ENCODE measurements around the gene MYLK2. TPM values are rescaled to one million over a fixed set of nuclear protein-coding genes. Genes with fewer than 3 reads are reported as not detected.

MYLK2 gene
- total and polyA plus RNA-seq, 2 donors (not counting 1 experiment from before 2014, with no cell fraction given), result under 0.01 TPM; not detected in 1

GRCh38 chr20:31879143-31879987 is 60.2 kb downstream of the MYLK2 start:
- DNase-seq (ENCODE audit: low read depth in 2 of 2), result peak; percentile 93 to 94
- peak overlapping the region; percentile 62 for H3K9ac ChIP-seq (ENCODE audit: insufficient read depth, low read length)
- H3K4me3 ChIP-seq (replicated peaks in 1 of 4; ENCODE audit: control extremely low read depth in 1 of 4, insufficient read depth in 1 of 4, low read depth in 3 of 4, low read length in 4 of 4), result peak overlapping the region; percentile 27 to 75 (median 46)

GRCh38 chr20:31881945-31882344 is 62.8 kb downstream of the MYLK2 start:
- Histone ChIP-seq H3K9me3 (ENCODE audit: control insufficient read depth, insufficient read depth, low read depth, low read length) (no peaks in the 10 kb centered on the region), H3K27ac (ENCODE audit: insufficient read depth, low read length) (no peak overlapping the region), H3K4me2 (ENCODE audit: extremely low read depth, insufficient read depth, low read length) (no peak overlapping the region), H3K4me1 (ENCODE audit: control insufficient read depth, extremely low read depth, insufficient read depth, low read length) (no peaks in the 10 kb centered on the region), H4K20me1 (ENCODE audit: control insufficient read depth, extremely low read depth, insufficient read depth, low read length) (no peaks in the 10 kb centered on the region), H2AFZ (ENCODE audit: low read length) (no peak overlapping the region), H3K4me3 (replicated peaks in 1 of 4; ENCODE audit: control extremely low read depth in 1 of 4, insufficient read depth in 1 of 4, low read depth in 3 of 4, low read length in 4 of 4) (no peak overlapping the region), H3K9ac (ENCODE audit: insufficient read depth, low read length) (no peak overlapping the region), H3K27me3 (ENCODE audit: control insufficient read depth, insufficient read depth, low read length) (no peaks in the 10 kb centered on the region), H3K79me2 (ENCODE audit: control insufficient read depth, insufficient read depth, low read length) (no peaks in the 10 kb centered on the region), H3K36me3 (ENCODE audit: control insufficient read depth, insufficient read depth, low read length) (no peaks in the 10 kb centered on the region)
- no peak for DNase-seq (ENCODE audit: low read depth in 2 of 2)
- TF ChIP-seq, protein P1, sequence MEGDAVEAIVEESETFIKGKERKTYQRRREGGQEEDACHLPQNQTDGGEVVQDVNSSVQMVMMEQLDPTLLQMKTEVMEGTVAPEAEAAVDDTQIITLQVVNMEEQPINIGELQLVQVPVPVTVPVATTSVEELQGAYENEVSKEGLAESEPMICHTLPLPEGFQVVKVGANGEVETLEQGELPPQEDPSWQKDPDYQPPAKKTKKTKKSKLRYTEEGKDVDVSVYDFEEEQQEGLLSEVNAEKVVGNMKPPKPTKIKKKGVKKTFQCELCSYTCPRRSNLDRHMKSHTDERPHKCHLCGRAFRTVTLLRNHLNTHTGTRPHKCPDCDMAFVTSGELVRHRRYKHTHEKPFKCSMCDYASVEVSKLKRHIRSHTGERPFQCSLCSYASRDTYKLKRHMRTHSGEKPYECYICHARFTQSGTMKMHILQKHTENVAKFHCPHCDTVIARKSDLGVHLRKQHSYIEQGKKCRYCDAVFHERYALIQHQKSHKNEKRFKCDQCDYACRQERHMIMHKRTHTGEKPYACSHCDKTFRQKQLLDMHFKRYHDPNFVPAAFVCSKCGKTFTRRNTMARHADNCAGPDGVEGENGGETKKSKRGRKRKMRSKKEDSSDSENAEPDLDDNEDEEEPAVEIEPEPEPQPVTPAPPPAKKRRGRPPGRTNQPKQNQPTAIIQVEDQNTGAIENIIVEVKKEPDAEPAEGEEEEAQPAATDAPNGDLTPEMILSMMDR (conservative IDR thresholded peaks at IDR 0.05 in 1 of 2, IDR thresholded peaks at IDR 0.05 in 1 of 2; ENCODE audit: low read depth in 1 of 2, low read length in 2 of 2), result no peak
- TF ChIP-seq EZH2 (IDR thresholded peaks at IDR 0.05; ENCODE audit: low read length, missing control alignments), result no peak

More at GRCh38 chr20:31879143-31879987, 60.2 kb downstream of the MYLK2 start:
- no peaks in the 10 kb centered on the region for H3K4me1 ChIP-seq (ENCODE audit: control insufficient read depth, extremely low read depth, insufficient read depth, low read length)
- peak overlapping the region; percentile 62 for H3K27ac ChIP-seq (ENCODE audit: insufficient read depth, low read length)
- H3K36me3 ChIP-seq (ENCODE audit: control insufficient read depth, insufficient read depth, low read length), result no peaks in the 10 kb centered on the region
- no peaks in the 10 kb centered on the region for H4K20me1 ChIP-seq (ENCODE audit: control insufficient read depth, extremely low read depth, insufficient read depth, low read length)
- no peaks in the 10 kb centered on the region for H3K27me3 ChIP-seq (ENCODE audit: control insufficient read depth, insufficient read depth, low read length)
- no peak for TF ChIP-seq EZH2 (IDR thresholded peaks at IDR 0.05; ENCODE audit: low read length, missing control alignments)
- TF ChIP-seq, protein P1 (conservative IDR thresholded peaks at IDR 0.05 in 1 of 2, IDR thresholded peaks at IDR 0.05 in 1 of 2; ENCODE audit: low read depth in 1 of 2, low read length in 2 of 2), result no peak
- H3K4me2 ChIP-seq (ENCODE audit: extremely low read depth, insufficient read depth, low read length), result peak overlapping the region; percentile 68
- H3K79me2 ChIP-seq (ENCODE audit: control insufficient read depth, insufficient read depth, low read length), result no peaks in the 10 kb centered on the region
- no peaks in the 10 kb centered on the region for H3K9me3 ChIP-seq (ENCODE audit: control insufficient read depth, insufficient read depth, low read depth, low read length)
- H2AFZ ChIP-seq (ENCODE audit: low read length), result peak overlapping the region; percentile 39

DNA sequence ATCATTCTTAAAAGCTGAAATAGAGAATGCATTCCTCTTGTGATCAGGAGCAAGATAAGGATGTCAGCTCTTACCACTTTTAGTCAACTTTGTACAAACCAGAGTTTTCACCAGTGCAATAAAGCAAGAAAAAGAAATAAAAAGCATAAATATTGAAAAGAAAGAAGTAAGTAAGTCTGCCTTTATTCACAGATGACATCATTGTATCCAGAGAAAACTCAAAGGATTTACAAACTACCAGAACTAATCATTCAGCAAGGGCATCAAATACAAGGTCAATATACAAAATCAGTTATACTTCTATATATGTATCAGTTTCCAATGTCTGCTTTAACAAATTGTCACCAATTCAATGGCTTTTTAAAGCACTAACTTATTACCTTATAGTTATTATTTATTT is 64.7 kb downstream of the MYLK2 start:
- H3K4me3 ChIP-seq (replicated peaks in 1 of 4; ENCODE audit: control extremely low read depth in 1 of 4, insufficient read depth in 1 of 4, low read depth in 3 of 4, low read length in 4 of 4), result no peak overlapping the region
- H3K4me2 ChIP-seq (ENCODE audit: extremely low read depth, insufficient read depth, low read length), result no peak overlapping the region
- H4K20me1 ChIP-seq (ENCODE audit: control insufficient read depth, extremely low read depth, insufficient read depth, low read length), result no peaks in the 10 kb centered on the region
- H3K36me3 ChIP-seq (ENCODE audit: control insufficient read depth, insufficient read depth, low read length), result no peaks in the 10 kb centered on the region
- TF ChIP-seq EZH2 (IDR thresholded peaks at IDR 0.05; ENCODE audit: low read length, missing control alignments), result no peak
- TF ChIP-seq, protein P1 (conservative IDR thresholded peaks at IDR 0.05 in 1 of 2, IDR thresholded peaks at IDR 0.05 in 1 of 2; ENCODE audit: low read depth in 1 of 2, low read length in 2 of 2), result no peak
- no peak overlapping the region for H3K9ac ChIP-seq (ENCODE audit: insufficient read depth, low read length)
- no peaks in the 10 kb centered on the region for H3K27me3 ChIP-seq (ENCODE audit: control insufficient read depth, insufficient read depth, low read length)
- no peaks in the 10 kb centered on the region for H3K9me3 ChIP-seq (ENCODE audit: control insufficient read depth, insufficient read depth, low read depth, low read length)
- DNase-seq (ENCODE audit: low read depth in 2 of 2), result no peak
- no peaks in the 10 kb centered on the region for H3K4me1 ChIP-seq (ENCODE audit: control insufficient read depth, extremely low read depth, insufficient read depth, low read length)
- no peak overlapping the region for H3K27ac ChIP-seq (ENCODE audit: insufficient read depth, low read length)
- H2AFZ ChIP-seq (ENCODE audit: low read length), result no peak overlapping the region
- H3K79me2 ChIP-seq (ENCODE audit: control insufficient read depth, insufficient read depth, low read length), result no peaks in the 10 kb centered on the region

Other genes starting within 250 kb of the MYLK2 start
- 27.4 and 31.1 TPM in 2 replicates for gene ID1, start 214.1 kb upstream of the MYLK2 start, total RNA-seq
- gene ID1, start 214.1 kb upstream of the MYLK2 start, polyA plus RNA-seq, result 14.5 and 62.4 TPM in 2 replicates
- gene COX4I2, start 181.4 kb upstream of the MYLK2 start, total RNA-seq, result not detected in 2 replicates
- gene COX4I2, start 181.4 kb upstream of the MYLK2 start, polyA plus RNA-seq, result not detected in 2 replicates
- 50.8 and 77.1 TPM in 2 replicates for gene BCL2L1, start 96.5 kb upstream of the MYLK2 start, total RNA-seq
- 61.8 and 107 TPM in 2 replicates for gene BCL2L1, start 96.5 kb upstream of the MYLK2 start, polyA plus RNA-seq
- 5.4 and 21.0 TPM in 2 replicates for gene TPX2, start 80.1 kb upstream of the MYLK2 start, total RNA-seq
- 19.9 and 72.2 TPM in 2 replicates for gene TPX2, start 80.1 kb upstream of the MYLK2 start, polyA plus RNA-seq
- gene FOXS1, start 26.2 kb downstream of the MYLK2 start, total RNA-seq, result under 0.01 TPM in 1 of 2 replicates, not detected in the other
- not detected in 2 replicates for gene FOXS1, start 26.2 kb downstream of the MYLK2 start, polyA plus RNA-seq
- not detected in 2 replicates for gene DUSP15, start 51.2 kb downstream of the MYLK2 start, total RNA-seq
- 0.14 TPM in 1 of 2 replicates, not detected in the other for gene DUSP15, start 51.2 kb downstream of the MYLK2 start, polyA plus RNA-seq
- not detected in 2 replicates for gene TTLL9, start 51.3 kb downstream of the MYLK2 start, total RNA-seq
- gene TTLL9, start 51.3 kb downstream of the MYLK2 start, polyA plus RNA-seq, result 0.05 TPM in 1 of 2 replicates, not detected in the other
- gene PDRG1, start 132.7 kb downstream of the MYLK2 start, total RNA-seq, result 3.9 and 5.4 TPM in 2 replicates
- 14.0 and 14.5 TPM in 2 replicates for gene PDRG1, start 132.7 kb downstream of the MYLK2 start, polyA plus RNA-seq
- not detected in 2 replicates for gene XKR7, start 148.8 kb downstream of the MYLK2 start, total RNA-seq
- not detected in 2 replicates for gene XKR7, start 148.8 kb downstream of the MYLK2 start, polyA plus RNA-seq
- not detected in 2 replicates for gene CCM2L, start 191.1 kb downstream of the MYLK2 start, total RNA-seq
- not detected in 2 replicates for gene CCM2L, start 191.1 kb downstream of the MYLK2 start, polyA plus RNA-seq
- not detected in 2 replicates for gene HCK, start 232.9 kb downstream of the MYLK2 start, total RNA-seq
- gene HCK, start 232.9 kb downstream of the MYLK2 start, polyA plus RNA-seq, result not detected in 2 replicates